ENCODE measurements around the gene ARHGAP20.

- TF ChIP-seq EZH2 (IDR thresholded peaks at IDR 0.05; ENCODE audit: low read length, unreplicated experiment) (peak; percentile 88), EZH2phosphoT487 (IDR thresholded peaks at IDR 0.05; ENCODE audit: borderline replicate concordance, low read length) (peak; percentile 71), CTCF (conservative IDR thresholded peaks at IDR 0.05; ENCODE audit: low read depth, low read length) (no peak)
These were observed 617 bp upstream of the ARHGAP20 start for GRCh38 chr11:110712659-110713448.

Data from PC-3 (cell line).